AG09319 (cell line): ENCODE data around the gene INKA2.
"Not testable (repeated sequence)": the region's sequence is repeated elsewhere in the genome, so short reads cannot be mapped to it uniquely, and the experiment has no call there.

Experiments
- DNase-seq: peaks from one replicate; pipeline ENCODE4 v3.0.0-alpha.2; 2010; ENCODE audit warnings: low read depth; ENCODE audit errors: extremely low read depth
- TF ChIP-seq, protein P1 (sequence below): IDR thresholded peaks from 2 replicates; pipeline ENCODE4 v1.5.1; 2011; ENCODE audit warnings: low read depth, mild to moderate bottlenecking, inconsistent platforms, low read length, moderate library complexity

INKA2 gene

GRCh38 chr1:111742938-111743549, 3.8 kb upstream of the INKA2 start:
- TF ChIP-seq, protein P1, sequence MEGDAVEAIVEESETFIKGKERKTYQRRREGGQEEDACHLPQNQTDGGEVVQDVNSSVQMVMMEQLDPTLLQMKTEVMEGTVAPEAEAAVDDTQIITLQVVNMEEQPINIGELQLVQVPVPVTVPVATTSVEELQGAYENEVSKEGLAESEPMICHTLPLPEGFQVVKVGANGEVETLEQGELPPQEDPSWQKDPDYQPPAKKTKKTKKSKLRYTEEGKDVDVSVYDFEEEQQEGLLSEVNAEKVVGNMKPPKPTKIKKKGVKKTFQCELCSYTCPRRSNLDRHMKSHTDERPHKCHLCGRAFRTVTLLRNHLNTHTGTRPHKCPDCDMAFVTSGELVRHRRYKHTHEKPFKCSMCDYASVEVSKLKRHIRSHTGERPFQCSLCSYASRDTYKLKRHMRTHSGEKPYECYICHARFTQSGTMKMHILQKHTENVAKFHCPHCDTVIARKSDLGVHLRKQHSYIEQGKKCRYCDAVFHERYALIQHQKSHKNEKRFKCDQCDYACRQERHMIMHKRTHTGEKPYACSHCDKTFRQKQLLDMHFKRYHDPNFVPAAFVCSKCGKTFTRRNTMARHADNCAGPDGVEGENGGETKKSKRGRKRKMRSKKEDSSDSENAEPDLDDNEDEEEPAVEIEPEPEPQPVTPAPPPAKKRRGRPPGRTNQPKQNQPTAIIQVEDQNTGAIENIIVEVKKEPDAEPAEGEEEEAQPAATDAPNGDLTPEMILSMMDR = no peak
- no peak for DNase-seq

- DNase-seq = not testable (repeated sequence)
Observed at GRCh38 chr1:111742292-111742691, 3.1 kb upstream of the INKA2 start.

DNA sequence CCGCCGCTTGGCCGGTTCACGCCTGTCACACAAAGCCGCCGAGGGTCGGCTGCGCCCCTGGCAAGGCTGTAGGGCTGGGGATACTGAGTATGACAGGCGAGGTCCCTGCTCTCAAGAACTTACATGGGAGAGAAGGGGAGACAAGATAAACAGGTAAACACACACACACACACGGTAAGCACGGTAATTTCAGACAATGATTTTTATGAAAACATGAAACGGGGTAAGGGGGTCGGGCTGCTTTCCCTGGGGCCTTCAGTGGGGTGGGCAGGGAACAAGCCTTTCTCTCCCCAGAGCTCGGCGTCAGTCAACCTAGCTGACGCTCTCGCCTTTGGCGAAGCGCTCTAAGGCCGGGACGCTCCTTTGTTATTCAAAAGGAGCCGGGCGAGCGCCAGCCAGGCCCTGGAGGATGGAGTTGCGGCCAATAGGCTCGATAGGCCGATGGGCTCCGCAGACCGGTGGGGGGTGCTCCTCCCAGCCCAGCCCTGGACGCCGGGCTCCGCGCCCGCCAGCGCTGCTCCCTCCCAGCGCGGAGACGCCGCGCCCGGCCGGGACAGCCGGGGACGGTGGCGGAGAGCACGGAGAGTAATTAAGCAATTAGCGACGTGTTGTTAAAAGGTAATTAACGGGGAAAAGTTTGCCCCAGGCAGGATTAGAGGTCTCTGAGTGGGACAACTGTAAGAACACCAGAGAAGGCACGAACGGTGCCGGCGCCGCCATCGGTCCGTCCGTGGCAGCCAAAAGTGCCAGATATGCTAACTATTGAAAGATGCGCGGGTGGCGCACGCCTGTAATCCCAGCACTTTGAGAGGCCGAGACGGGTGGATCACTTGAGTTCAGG, 950 bp upstream of the INKA2 start:
- DNase-seq = no peak
- TF ChIP-seq, protein P1 = no peak; the same call in 1 of the 2 replicates

DNA sequence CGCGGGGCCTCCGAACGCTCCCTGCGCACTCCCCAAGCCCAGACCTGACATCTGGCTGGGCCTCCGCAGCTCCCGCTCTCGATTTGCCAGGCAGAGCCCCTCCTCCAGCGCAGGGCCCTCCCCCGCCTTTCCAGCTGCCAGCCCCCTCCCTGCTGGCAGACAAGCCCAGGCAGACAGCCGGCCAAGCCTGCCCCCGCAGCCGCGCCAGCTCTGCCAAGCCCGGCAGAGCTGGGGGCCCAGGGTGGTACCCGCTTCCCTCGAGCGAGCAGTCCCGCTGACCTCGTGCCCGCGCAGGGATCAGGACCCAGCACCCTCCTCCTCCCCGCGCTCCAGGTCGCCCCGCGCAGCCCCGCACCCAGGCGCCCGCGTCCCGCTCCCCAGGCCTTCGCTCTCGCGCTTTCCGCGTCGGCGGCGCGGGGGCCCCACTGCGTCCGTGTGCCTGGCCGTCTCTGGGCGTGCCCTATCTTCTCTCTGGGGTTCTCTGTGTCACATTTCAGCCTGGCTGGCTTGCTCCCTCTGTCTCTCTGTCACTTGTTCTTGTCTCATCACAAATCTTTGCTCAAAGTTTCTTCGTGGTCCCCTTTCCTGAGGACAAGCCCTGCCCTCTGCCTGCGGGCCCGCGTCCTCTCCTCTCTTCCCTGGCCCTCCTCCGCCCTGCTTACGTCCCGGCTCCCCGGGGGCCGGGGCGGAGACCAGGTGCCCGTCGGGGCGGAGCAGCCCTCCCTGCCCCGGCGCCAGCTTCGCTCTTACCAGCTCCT, 580 bp downstream of the INKA2 start:
- TF ChIP-seq, protein P1 = no peak
- DNase-seq = no peak

- TF ChIP-seq, protein P1 = no peak
- no peak for DNase-seq
Observed at GRCh38 chr1:111738133-111738435, 1.1 kb downstream of the INKA2 start.

DNA sequence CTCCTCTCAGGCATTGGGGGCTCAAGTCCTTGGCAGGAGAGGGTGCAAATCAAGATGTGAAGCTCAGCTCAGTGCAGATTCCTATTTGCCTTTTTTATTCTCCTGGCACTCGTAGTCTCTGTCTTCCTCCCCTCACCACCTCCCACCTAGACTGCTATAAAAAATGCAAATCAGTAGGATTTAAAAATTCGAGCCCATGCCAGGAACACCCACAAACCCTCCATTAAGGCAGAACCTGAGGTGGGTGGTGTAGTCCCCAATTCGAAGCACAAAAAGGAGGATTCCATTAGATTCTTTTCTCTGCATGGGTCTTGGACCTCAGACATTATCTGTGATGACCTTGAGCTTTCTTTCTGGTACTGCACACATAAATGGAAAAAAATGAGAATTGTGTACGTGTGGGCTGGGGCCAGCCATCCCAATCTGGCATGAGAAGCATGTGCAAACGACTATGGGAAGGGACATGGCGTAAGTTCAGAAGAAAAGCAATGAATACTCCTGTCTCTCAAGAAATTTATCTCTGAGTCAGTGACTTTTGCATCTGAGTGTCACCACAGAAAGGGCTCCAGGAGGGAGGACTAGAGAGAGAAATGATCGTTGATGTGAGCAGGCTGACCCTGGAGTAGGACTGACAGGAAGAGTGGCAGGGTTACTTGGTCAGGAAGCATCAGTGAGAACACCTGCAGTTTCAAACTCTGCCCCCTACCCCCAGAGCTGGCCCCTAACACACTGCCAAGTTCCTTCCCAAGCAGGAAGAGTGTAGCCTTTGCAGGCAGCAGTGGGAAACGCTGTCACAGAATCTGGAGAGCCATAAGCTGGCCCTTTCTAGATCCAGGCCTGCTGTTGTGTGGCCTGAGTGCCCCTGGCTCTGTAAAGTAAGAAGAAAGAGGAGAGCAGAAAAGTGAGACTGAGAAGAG, 1.7 kb downstream of the INKA2 start:
- TF ChIP-seq, protein P1 = no peak
- no peak for DNase-seq

DNA sequence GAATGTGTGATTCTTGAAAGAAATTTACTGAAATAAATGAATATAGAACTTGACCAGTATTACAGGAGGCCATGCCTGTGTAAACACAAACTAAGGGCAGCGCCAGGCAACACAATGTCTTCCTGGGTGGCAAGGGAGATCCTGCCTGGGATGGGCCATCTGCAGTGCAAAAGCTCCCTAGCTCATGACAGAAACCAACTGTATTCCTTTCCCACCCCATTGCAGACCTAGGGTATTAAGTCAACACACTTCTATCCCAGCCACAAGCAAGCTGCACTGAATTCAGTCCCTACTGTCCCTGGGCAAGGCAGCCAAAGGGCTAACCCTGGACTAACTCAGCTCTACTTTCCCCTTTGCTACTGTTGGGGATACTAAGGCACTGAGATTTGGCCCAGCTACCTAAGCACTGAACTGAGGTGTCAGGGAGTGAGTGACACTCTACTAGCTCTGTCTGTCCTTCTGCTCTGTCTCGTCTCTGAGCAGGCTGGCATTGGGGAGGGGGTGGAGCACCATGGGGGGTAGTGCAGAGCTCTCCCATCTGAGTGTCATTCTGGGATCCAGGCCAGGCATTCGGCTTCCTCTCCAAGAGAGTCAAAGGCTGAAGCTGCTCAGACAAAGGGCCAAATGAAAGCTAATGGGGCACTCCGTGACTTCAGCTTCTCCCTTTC, 2.5 kb downstream of the INKA2 start:
- TF ChIP-seq, protein P1 = no peak
- no peak for DNase-seq
